Measurements from ENCODE around the gene IER3.

Gene IER3

DNA sequence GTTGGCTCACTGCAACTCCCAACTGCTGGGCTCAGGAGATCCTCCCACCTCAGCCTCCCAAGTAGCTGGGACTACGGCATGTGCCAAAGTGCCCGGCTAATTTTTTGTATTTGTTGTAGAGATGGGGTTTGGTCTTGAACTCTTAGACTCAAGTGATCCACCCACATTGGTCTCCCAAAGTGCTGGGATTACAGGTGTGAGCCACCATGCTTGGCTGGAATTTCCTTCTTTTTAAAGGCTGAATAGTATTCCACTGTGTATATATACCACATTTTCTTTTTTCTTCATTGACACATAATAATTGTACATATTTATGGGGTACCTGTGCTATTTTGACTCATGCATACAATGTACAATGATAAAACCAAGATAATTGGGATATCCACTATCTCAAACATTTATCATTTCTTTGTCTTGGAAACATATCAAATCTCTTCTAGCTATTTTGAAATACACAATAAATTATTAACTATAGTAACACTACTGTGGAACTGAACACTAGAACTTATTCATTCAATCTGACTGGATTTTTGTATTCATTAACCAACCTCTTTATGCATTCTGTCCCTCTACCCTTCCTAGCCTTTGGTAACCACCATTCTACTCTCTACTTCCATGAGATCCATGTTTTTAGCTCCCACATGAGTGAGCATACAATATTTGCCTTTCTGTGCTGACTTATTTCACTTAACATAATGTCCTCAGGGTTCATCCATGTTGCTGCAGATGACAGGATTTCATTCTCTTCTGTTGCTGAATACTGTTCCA, 35.1 kb downstream of the IER3 start:
- H3K4me3 ChIP-seq (ENCODE audit: low read depth, low read length): no peak overlapping the region
- POLR2A ChIA-PET: no interaction called here
- TF ChIP-seq, protein P1, sequence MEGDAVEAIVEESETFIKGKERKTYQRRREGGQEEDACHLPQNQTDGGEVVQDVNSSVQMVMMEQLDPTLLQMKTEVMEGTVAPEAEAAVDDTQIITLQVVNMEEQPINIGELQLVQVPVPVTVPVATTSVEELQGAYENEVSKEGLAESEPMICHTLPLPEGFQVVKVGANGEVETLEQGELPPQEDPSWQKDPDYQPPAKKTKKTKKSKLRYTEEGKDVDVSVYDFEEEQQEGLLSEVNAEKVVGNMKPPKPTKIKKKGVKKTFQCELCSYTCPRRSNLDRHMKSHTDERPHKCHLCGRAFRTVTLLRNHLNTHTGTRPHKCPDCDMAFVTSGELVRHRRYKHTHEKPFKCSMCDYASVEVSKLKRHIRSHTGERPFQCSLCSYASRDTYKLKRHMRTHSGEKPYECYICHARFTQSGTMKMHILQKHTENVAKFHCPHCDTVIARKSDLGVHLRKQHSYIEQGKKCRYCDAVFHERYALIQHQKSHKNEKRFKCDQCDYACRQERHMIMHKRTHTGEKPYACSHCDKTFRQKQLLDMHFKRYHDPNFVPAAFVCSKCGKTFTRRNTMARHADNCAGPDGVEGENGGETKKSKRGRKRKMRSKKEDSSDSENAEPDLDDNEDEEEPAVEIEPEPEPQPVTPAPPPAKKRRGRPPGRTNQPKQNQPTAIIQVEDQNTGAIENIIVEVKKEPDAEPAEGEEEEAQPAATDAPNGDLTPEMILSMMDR (IDR thresholded peaks at IDR 0.05; ENCODE audit: insufficient read depth, low read length, missing control alignments): no peak
- DNase-seq (ENCODE audit: low read depth, low spot score): no peak
- CTCF ChIA-PET: interaction anchor here (0.7 to 1.6 kb wide), 2 partner anchors 11 to 31 kb away, joined by 3 to 5 read pairs; no protein-coding TSS in a partner anchor

DNA sequence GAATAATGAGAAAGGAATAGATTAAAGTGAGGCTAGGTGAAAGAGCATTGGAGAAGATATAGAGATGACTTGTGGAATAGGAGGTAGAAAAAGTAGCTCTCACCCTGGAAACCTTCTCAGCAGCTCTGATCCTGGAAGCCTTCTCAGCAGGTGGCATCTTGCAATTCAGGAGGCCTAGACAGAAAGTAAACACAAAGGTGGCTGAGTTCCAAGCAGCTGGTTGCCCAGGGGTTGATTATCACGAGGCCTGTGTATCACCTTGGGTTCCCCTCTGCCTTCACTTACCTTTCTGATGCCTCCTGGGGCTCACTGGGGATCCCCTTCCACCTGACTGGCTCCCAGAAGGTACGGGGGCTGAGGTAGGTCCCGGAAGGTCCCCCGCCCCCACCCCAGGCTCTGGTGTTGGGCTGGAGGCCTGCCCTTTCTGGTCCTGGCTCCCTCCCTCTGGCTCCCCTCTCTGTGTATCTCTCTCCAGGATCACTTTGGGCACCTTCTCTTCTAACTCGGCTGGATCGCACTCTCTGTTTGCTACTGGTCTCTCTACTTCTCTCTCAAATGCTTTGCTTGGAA, 37.0 kb downstream of the IER3 start:
- TF ChIP-seq, protein P1 (IDR thresholded peaks at IDR 0.05; ENCODE audit: insufficient read depth, low read length, missing control alignments): no peak
- CTCF ChIA-PET: interaction anchor here (0.7 to 0.9 kb wide), 2 partner anchors 10 to 372 kb away, joined by 3 read pairs; partner anchors contain the start of gene MDC1
- DNase-seq (ENCODE audit: low read depth, low spot score): no peak
- no peak overlapping the region for H3K4me3 ChIP-seq (ENCODE audit: low read depth, low read length)
- POLR2A ChIA-PET: no interaction called here

DNA sequence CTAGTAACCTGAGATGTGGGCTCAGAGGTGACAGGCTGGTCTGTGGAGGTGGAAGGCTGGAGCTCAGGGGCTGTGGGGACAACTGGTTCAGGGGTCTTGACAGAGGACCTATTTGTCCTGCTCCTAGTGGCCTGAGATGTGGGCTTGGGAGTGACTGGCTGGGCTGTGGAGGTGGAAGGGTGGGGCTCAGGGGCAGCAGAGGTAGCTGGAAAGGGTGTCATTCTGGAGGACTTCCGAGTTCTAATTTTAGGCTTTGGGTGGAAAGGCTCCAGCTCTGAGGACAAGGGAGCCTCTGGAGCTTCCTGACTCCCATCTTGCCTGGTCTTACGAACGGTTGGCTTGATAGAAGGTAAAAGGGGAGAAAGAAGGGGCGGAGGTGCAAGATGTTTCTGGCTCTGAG, 38.7 kb downstream of the IER3 start:
- no peak overlapping the region for H3K4me3 ChIP-seq (ENCODE audit: low read depth, low read length)
- no peak for DNase-seq (ENCODE audit: low read depth, low spot score)
- ChIA-PET CTCF (interaction anchor here (0.6 to 1.2 kb wide), 2 partner anchors 17 to 30 kb away, joined by 3 read pairs; no protein-coding TSS in a partner anchor), POLR2A (interaction anchor here (1.2 kb wide), 1 partner anchor 19 kb away, joined by 3 read pairs; no protein-coding TSS in a partner anchor)
- TF ChIP-seq, protein P1 (IDR thresholded peaks at IDR 0.05; ENCODE audit: insufficient read depth, low read length, missing control alignments): no peak

DNA sequence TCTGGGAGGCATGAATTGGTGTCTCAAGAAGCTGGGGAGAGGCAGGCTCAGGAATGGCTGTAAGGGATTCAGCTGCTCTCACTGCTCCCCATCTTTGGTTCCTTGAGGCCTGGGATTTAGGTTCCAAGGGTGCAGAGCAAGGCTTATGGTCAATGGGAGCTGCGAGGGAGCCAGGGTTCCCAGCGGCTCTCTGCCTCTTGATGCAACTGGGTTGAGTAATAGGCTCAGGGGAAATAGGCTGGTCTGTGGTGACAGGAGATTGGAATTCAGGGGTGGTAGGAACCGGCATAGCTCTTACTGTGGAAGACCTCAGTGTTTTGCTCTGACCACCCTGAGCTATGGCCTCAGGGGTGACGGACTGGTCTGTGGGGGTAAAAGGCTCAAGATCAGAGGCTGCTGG, 40.5 kb downstream of the IER3 start:
- ChIA-PET CTCF (interaction anchor here (1.3 to 1.5 kb wide), 2 partner anchors 25 kb away, joined by 5 to 6 read pairs; no protein-coding TSS in a partner anchor), POLR2A (interaction anchor here (1.2 kb wide), 1 partner anchor 20 kb away, joined by 3 read pairs; no protein-coding TSS in a partner anchor)
- no peak for DNase-seq (ENCODE audit: low read depth, low spot score)
- H3K4me3 ChIP-seq (ENCODE audit: low read depth, low read length): no peak overlapping the region
- TF ChIP-seq, protein P1 (IDR thresholded peaks at IDR 0.05; ENCODE audit: insufficient read depth, low read length, missing control alignments): no peak

DNA sequence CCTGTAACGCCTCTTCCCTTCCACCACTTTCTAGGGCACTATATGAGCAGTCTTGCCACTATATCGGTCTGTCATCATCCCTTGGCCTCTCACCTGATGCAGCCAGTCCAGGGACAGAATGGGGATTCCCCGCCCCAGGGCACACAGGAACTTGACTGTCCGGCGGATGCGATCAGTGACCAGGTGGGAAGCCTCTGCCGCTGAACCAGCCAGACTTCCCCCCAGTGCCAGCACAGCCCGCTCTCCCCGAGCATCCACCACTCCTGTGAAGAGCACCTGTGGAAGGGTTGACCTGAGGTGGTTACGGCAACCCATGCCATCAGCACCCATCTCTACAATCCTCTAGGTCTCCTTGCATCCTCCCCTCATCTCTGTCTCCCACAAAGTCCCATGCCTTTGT, 41.3 kb downstream of the IER3 start:
- POLR2A ChIA-PET: interaction anchor here (1.2 kb wide), 1 partner anchor 19 kb away, joined by 3 read pairs; no protein-coding TSS in a partner anchor
- no peak overlapping the region for H3K4me3 ChIP-seq (ENCODE audit: low read depth, low read length)
- CTCF ChIA-PET: interaction anchor here (1.5 kb wide), 1 partner anchor 24 kb away, joined by 5 read pairs; no protein-coding TSS in a partner anchor
- no peak for DNase-seq (ENCODE audit: low read depth, low spot score)
- TF ChIP-seq, protein P1 (IDR thresholded peaks at IDR 0.05; ENCODE audit: insufficient read depth, low read length, missing control alignments): no peak

DNA sequence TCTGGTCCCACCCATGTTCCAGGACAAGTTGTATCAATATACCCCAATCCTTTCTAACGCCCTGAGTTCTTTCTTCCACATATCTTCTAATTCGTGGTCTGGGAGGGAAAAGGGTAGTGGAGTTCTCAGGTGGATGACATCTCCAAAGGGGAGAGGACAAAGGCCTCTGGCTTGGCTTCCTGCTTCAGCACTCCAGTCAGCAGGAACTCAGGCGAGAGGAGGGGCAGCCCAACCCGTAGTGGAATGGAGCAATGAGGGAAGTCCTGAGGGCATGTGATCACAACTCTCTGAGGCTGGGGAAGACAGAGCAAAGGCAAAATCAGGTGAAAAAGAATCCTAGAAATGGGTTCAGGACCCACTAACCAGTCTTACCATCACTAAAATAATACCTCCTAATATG, 44.0 kb downstream of the IER3 start:
- no peak for DNase-seq (ENCODE audit: low read depth, low spot score)
- POLR2A ChIA-PET: no interaction called here
- CTCF ChIA-PET: interaction anchor here (1.7 kb wide), 1 partner anchor 13 kb away, joined by 3 read pairs; no protein-coding TSS in a partner anchor

More for the DNA sequence above, 44.0 kb downstream of the IER3 start:
- H3K4me3 ChIP-seq (ENCODE audit: low read depth, low read length): no peak overlapping the region
- TF ChIP-seq, protein P1 (IDR thresholded peaks at IDR 0.05; ENCODE audit: insufficient read depth, low read length, missing control alignments): no peak

All from AG04449 (cell line).